Panc1 (cell line): Measurements from ENCODE around the gene PTH. TPM values are rescaled to one million over a fixed set of nuclear protein-coding genes. Genes with fewer than 3 reads are reported as not detected.
A peak's percentile ranks its signal among the peaks of the same experiment; 100 is the strongest.

Experiments
- ATAC-seq: fragments of 200-7000 bp; cut with Tn5 transposase; 2 replicates; pipeline ENCODE4 v1.9.1; 2020; ENCODE audit warnings: mild to moderate bottlenecking, moderate library complexity
- BruUV-seq: library from RNA; stranded (reverse); fragments of 400-500 nt; replicated peaks from 2 replicates; lab custom pipeline; 2021; lab: Mats Ljungman, UMichigan
- CTCF ChIA-PET: fragments of 300-600 bp; sonication (Branson Sonifier 250); formaldehyde crosslinking; loops from one replicate; lab custom pipeline; 2022; ENCODE audit warnings: antibody characterized with exemption; lab: Charles Lee
- POLR2A ChIA-PET: fragments of 300-600 bp; sonication (Branson Sonifier 250); formaldehyde crosslinking; loops from one replicate; lab custom pipeline; 2022; ENCODE audit warnings: antibody characterized with exemption; lab: Charles Lee
- DNase-seq: peaks from one replicate; pipeline ENCODE4 v3.0.0-alpha.2; 2010; ENCODE audit warnings: low read depth, low spot score
- H3K27ac ChIP-seq: 2 replicates; pipeline ENCODE4 v1.5.1; 2011; ENCODE audit warnings: mild to moderate bottlenecking, low read length, inconsistent platforms
- H3K27me3 ChIP-seq: fragments of 200-500 bp; sonication (Bioruptor generic); 2 replicates; pipeline ENCODE4 v1.6.0; 2014; ENCODE audit warnings: low read length, inconsistent platforms; ENCODE audit not compliant: control insufficient read depth, insufficient read depth
- H3K36me3 ChIP-seq: fragments of 200-500 bp; sonication (Bioruptor generic); 2 replicates; pipeline ENCODE4 v1.5.1; 2014; ENCODE audit warnings: inconsistent platforms, mild to moderate bottlenecking, low read length, moderate library complexity; ENCODE audit not compliant: control insufficient read depth, insufficient read depth
- H3K4me1 ChIP-seq: 2 replicates; pipeline ENCODE4 v1.5.1; 2011; ENCODE audit warnings: inconsistent platforms, mild to moderate bottlenecking, low read length, moderate library complexity; ENCODE audit not compliant: control insufficient read depth, insufficient read depth
- H3K4me3 ChIP-seq, 2 experiments: 2 replicates each; pipeline ENCODE4 v1.5.1; 2011 to 2012; ENCODE audit warnings: low read depth in 2 of 2, low read length in 2 of 2, mild to moderate bottlenecking in 2 of 2, inconsistent platforms in 1 of 2, moderate library complexity in 1 of 2
- H3K9me3 ChIP-seq: fragments of 200-500 bp; sonication (Bioruptor generic); 2 replicates; pipeline ENCODE4 v1.5.1; 2014; ENCODE audit warnings: low read depth, mild to moderate bottlenecking, inconsistent platforms, low read length, moderate library complexity; ENCODE audit not compliant: control insufficient read depth, insufficient read depth
- CTCF ChIP-seq: fragments of 450-650 bp; IDR thresholded peaks from 2 replicates; pipeline ENCODE4 v1.5.1; 2017; ENCODE audit warnings: mild to moderate bottlenecking
- POLR2AphosphoS5 ChIP-seq: IDR thresholded peaks from 2 replicates; pipeline ENCODE4 v1.6.1; 2012; ENCODE audit warnings: mild to moderate bottlenecking, low read depth, low read length, moderate library complexity
- SIN3A ChIP-seq: IDR thresholded peaks from 2 replicates; pipeline ENCODE4 v1.6.1; 2012; ENCODE audit warnings: low read depth, mild to moderate bottlenecking, low read length, moderate library complexity, borderline replicate concordance; ENCODE audit not compliant: insufficient read depth
- TCF7L2 ChIP-seq: IDR thresholded peaks from 2 replicates; pipeline ENCODE4 v1.6.1; 2011; ENCODE audit warnings: mild to moderate bottlenecking, low read depth, low read length, inconsistent platforms
- in situ Hi-C: cut with HindIII; loops from 2 replicates; pipeline ENCODE4 v1.10.0; 2016; ENCODE audit warnings: low sequenced_read_pairs, low pct_unique_long_range_greater_than_20kb
- intact Hi-C: fragments of 100-400 bp; cut with micrococcal nuclease; formaldehyde crosslinking; loops from one replicate; pipeline ENCODE4 v1.10.0; 2022; ENCODE audit not compliant: unreplicated experiment
- total RNA-seq: library from RNA; stranded (reverse); gene quantifications from one replicate; pipeline ENCODE4 v1.2.1, GENCODE V29; 2021; ENCODE audit not compliant: unreplicated experiment
- TF ChIP-seq, protein P1 (sequence below), 2 experiments: IDR thresholded peaks; 2 replicates each; pipeline ENCODE4 v1.6.1; 2011 to 2012; ENCODE audit warnings: low read depth in 2 of 2, control low read depth in 1 of 2, low read length in 1 of 2, mild to moderate bottlenecking in 1 of 2, moderate library complexity in 1 of 2; ENCODE audit not compliant: insufficient read depth in 1 of 2

Gene PTH
- total RNA-seq, 1 experiment from 2014 or later = not detected

DNA sequence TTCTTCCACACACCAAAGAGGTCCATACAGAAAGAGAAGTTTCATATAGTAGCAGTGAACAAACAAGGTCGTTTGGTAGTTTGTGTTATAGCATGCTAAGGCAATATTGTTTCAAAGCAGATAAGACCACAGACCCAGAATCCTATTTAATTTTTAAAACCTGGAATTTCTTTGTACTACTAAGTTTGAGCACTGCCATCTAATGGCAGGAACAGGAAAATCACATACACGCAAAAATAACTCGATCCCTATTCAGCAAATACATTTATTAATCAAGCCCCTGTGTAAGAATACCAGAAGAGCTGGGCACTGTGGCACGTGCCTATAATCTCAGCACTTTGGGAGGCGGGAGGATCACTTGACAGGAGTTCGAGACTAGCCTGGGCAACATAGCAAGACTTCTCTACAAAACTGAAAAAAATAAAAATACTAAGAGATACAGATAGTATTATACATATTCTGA is 29.9 kb downstream of the PTH start:
- H3K27me3 ChIP-seq = no peaks in the 10 kb centered on the region
- no peaks in the 10 kb centered on the region for H3K36me3 ChIP-seq
- H3K4me3 ChIP-seq = no peak overlapping the region
- BruUV-seq = no TSS peak
- no peak for DNase-seq
- peaks cover 9% of the 10 kb centered on the region for H3K4me1 ChIP-seq
- intact Hi-C loops = loop anchor here (5.0 to 10.0 kb wide), 2 partner anchors 199 to 254 kb away; partner anchors contain the start of gene FAR1
- ChIA-PET CTCF (interaction anchor here (1.1 kb wide), 1 partner anchor 87 kb away, joined by 6 read pairs; no protein-coding TSS in a partner anchor), POLR2A (interaction anchor here (0.6 kb wide), 1 partner anchor 33 kb away, joined by 3 read pairs; no protein-coding TSS in a partner anchor)
- no peaks in the 10 kb centered on the region for H3K9me3 ChIP-seq
- H3K27ac ChIP-seq = no peak overlapping the region
- no peak for ATAC-seq
- peak; percentile 81 for TF ChIP-seq CTCF
- TF ChIP-seq, protein P1, sequence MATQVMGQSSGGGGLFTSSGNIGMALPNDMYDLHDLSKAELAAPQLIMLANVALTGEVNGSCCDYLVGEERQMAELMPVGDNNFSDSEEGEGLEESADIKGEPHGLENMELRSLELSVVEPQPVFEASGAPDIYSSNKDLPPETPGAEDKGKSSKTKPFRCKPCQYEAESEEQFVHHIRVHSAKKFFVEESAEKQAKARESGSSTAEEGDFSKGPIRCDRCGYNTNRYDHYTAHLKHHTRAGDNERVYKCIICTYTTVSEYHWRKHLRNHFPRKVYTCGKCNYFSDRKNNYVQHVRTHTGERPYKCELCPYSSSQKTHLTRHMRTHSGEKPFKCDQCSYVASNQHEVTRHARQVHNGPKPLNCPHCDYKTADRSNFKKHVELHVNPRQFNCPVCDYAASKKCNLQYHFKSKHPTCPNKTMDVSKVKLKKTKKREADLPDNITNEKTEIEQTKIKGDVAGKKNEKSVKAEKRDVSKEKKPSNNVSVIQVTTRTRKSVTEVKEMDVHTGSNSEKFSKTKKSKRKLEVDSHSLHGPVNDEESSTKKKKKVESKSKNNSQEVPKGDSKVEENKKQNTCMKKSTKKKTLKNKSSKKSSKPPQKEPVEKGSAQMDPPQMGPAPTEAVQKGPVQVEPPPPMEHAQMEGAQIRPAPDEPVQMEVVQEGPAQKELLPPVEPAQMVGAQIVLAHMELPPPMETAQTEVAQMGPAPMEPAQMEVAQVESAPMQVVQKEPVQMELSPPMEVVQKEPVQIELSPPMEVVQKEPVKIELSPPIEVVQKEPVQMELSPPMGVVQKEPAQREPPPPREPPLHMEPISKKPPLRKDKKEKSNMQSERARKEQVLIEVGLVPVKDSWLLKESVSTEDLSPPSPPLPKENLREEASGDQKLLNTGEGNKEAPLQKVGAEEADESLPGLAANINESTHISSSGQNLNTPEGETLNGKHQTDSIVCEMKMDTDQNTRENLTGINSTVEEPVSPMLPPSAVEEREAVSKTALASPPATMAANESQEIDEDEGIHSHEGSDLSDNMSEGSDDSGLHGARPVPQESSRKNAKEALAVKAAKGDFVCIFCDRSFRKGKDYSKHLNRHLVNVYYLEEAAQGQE (IDR thresholded peaks at IDR 0.05; ENCODE audit: insufficient read depth in 1 of 2, low read depth in 2 of 2, low read length in 1 of 2) = no peak
- in situ Hi-C loops = no loop called here

GRCh38 chr11:13463779-13464290 is 32.0 kb downstream of the PTH start:
- Histone ChIP-seq H3K36me3 (no peaks in the 10 kb centered on the region), H3K4me3 (peak overlapping the region; percentile 92 to 97), H3K4me1 (peaks cover 9% of the 10 kb centered on the region), H3K27me3 (no peaks in the 10 kb centered on the region), H3K27ac (peak overlapping the region; percentile 91), H3K9me3 (no peaks in the 10 kb centered on the region)
- no peak for TF ChIP-seq CTCF
- TF ChIP-seq, protein P1 (IDR thresholded peaks at IDR 0.05; ENCODE audit: insufficient read depth in 1 of 2, low read depth in 2 of 2, low read length in 1 of 2) = no peak
- TF ChIP-seq POLR2AphosphoS5 = no peak
- no peak for TF ChIP-seq TCF7L2
- TF ChIP-seq SIN3A = no peak
- DNase-seq = no peak
- intact Hi-C loops = loop anchor here (10.0 kb wide), 1 partner anchor 201 kb away; the partner anchor contains the start of gene FAR1
- POLR2A ChIA-PET = interaction anchor here (0.6 kb wide), 1 partner anchor 147 kb away, joined by 4 read pairs; no protein-coding TSS in a partner anchor
- BruUV-seq = no TSS peak
- in situ Hi-C loops = no loop called here
- CTCF ChIA-PET = interaction anchor here (0.8 kb wide), 1 partner anchor 14 kb away, joined by 3 read pairs; no protein-coding TSS in a partner anchor
- ATAC-seq = no peak
